Thoracic aorta (tissue), 2 donors: Measurements from ENCODE around the gene C1orf74. TPM values are rescaled to one million over a fixed set of nuclear protein-coding genes. Genes with fewer than 3 reads are reported as not detected.

Experiments
- ATAC-seq: fragments of 150-250 bp; one replicate; pipeline ENCODE4 v1.8.0; 2017; ENCODE audit warnings: low read depth; ENCODE audit not compliant: insufficient number of reproducible peaks, low FRiP score
- DNase-seq: peaks from one replicate; pipeline ENCODE4 v3.0.0-alpha.2; 2020; ENCODE audit warnings: low spot score
- H3K27ac ChIP-seq, 2 donors: fragments of 200-600 bp; sonication (generic); 1 replicate in 1 of 2; 2 replicates in 1 of 2; pipeline ENCODE4 v1.5.1; 2016; ENCODE audit warnings: mild to moderate bottlenecking in 2 of 2, moderate library complexity in 2 of 2
- H3K27me3 ChIP-seq: fragments of 200-600 bp; sonication (generic); replicated peaks from 2 replicates; pipeline ENCODE4 v1.6.0; 2016; ENCODE audit warnings: mild to moderate bottlenecking; ENCODE audit not compliant: insufficient read depth
- H3K36me3 ChIP-seq: fragments of 200-600 bp; sonication (generic); one replicate; pipeline ENCODE4 v1.5.1; 2016
- H3K4me1 ChIP-seq, 2 donors: fragments of 200-600 bp; sonication (generic); 1 replicate in 1 of 2; 2 replicates in 1 of 2; pipeline versions ENCODE4 v1.5.1 to v1.6.0; 2016; ENCODE audit warnings: low read depth in 2 of 2, mild to moderate bottlenecking in 1 of 2; ENCODE audit not compliant: control insufficient read depth in 1 of 2
- H3K4me3 ChIP-seq: fragments of 200-600 bp; sonication (generic); 2 replicates; pipeline ENCODE4 v1.5.1; 2016; ENCODE audit warnings: mild to moderate bottlenecking
- H3K9me3 ChIP-seq: fragments of 200-600 bp; sonication (generic); 2 replicates; pipeline ENCODE4 v1.5.1; 2016
- total RNA-seq, 2 donors: library from RNA; depleted of rRNA; stranded (reverse); fragments of >200 nt; gene quantifications; one replicate each; pipeline versions ENCODE4 v1.1.0 to v1.2.3, GENCODE V29; 2016
- TF ChIP-seq, protein P1 (sequence below): fragments of 200-600 bp; sonication (generic); IDR thresholded peaks from one replicate; pipeline ENCODE4 v1.5.1; 2019; ENCODE audit warnings: antibody characterized with exemption

C1orf74 gene
- total RNA-seq, 2 donors from 2014 or later: 1.5 to 1.6 TPM

DNA sequence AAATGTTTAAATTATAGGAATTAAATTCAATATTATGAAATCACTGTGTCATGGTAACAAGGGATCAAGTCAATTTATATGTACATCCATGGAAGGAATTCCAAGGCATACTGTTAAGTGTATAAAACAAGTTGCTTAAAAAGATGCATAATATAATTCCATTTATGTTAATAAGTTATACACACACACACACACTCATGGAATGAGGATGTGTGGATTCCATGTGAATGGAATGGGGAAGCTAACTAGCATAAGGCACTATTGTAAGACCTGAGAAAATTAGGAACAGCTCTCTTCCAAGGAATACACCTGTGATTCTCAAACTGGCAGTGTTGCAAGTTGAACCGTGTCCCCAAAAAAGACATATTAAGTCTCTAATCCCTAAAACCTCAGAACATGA is 46.1 kb downstream of the C1orf74 start:
- ATAC-seq (no peak), DNase-seq (no peak)
- no peaks in the 10 kb centered on the region for H3K4me1 ChIP-seq
- H3K27ac ChIP-seq: no peak overlapping the region
- TF ChIP-seq, protein P1, sequence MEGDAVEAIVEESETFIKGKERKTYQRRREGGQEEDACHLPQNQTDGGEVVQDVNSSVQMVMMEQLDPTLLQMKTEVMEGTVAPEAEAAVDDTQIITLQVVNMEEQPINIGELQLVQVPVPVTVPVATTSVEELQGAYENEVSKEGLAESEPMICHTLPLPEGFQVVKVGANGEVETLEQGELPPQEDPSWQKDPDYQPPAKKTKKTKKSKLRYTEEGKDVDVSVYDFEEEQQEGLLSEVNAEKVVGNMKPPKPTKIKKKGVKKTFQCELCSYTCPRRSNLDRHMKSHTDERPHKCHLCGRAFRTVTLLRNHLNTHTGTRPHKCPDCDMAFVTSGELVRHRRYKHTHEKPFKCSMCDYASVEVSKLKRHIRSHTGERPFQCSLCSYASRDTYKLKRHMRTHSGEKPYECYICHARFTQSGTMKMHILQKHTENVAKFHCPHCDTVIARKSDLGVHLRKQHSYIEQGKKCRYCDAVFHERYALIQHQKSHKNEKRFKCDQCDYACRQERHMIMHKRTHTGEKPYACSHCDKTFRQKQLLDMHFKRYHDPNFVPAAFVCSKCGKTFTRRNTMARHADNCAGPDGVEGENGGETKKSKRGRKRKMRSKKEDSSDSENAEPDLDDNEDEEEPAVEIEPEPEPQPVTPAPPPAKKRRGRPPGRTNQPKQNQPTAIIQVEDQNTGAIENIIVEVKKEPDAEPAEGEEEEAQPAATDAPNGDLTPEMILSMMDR: no peak
- no peak overlapping the region for H3K4me3 ChIP-seq
- H3K9me3 ChIP-seq: no peaks in the 10 kb centered on the region
- H3K36me3 ChIP-seq: no peaks in the 10 kb centered on the region
- no peaks in the 10 kb centered on the region for H3K27me3 ChIP-seq

DNA sequence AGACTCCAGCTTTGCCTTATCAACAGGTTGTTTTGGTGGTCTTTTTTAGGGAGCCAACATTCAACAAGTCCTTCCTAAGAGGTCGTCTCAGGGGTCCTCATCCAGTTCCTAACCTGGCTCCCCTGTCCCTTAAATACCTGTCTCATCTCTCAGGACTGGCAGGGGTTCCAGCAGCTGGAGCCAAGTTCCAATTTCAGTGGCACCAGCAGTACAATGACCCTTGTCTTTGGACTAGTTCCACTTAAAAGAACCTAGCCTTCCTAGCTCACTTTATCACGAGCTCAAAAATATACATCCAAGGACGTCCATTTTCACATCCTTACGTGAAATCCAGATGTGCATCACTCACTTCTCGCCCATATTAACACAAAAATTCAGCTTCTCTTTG is 47.2 kb downstream of the C1orf74 start:
- H3K27me3 ChIP-seq: no peaks in the 10 kb centered on the region
- no peaks in the 10 kb centered on the region for H3K9me3 ChIP-seq
- H3K4me3 ChIP-seq: no peak overlapping the region
- no peaks in the 10 kb centered on the region for H3K36me3 ChIP-seq
- H3K4me1 ChIP-seq: no peaks in the 10 kb centered on the region
- ATAC-seq: no peak
- no peak for DNase-seq
- H3K27ac ChIP-seq: no peak overlapping the region
- TF ChIP-seq, protein P1: no peak

DNA sequence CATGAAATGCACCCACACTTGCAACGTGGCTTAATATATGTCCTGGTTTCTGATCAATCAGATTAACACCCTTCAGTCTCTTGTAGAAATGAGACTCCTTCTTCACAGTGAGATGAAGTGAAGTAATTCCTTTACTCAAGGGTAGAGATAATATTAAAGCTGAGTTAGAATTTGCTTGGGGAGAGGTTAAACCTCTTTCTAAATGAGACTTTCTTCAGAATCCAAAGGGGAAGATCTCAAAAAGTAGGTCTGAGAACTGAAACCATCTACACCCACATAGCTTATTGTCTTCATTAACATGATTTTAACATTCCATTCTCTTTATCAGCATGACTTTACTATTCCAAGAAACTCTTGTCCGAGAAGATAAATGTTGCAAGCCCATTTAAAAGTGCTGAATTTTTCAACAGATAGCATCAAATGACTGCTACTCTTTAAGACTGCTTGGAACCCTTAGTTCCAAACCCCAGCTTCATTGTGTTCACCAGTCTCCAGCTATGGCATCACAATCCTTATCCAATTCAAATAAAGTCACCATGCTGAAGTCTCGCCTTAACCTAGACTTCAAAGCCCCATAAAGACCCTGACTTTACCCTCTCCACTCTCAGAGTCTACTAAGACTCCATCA is 47.8 kb downstream of the C1orf74 start:
- Histone ChIP-seq H3K9me3 (no peaks in the 10 kb centered on the region), H3K4me1 (no peaks in the 10 kb centered on the region), H3K27me3 (no peaks in the 10 kb centered on the region), H3K4me3 (no peak overlapping the region), H3K36me3 (no peaks in the 10 kb centered on the region), H3K27ac (no peak overlapping the region)
- TF ChIP-seq, protein P1: no peak
- DNase-seq: no peak
- ATAC-seq: no peak

DNA sequence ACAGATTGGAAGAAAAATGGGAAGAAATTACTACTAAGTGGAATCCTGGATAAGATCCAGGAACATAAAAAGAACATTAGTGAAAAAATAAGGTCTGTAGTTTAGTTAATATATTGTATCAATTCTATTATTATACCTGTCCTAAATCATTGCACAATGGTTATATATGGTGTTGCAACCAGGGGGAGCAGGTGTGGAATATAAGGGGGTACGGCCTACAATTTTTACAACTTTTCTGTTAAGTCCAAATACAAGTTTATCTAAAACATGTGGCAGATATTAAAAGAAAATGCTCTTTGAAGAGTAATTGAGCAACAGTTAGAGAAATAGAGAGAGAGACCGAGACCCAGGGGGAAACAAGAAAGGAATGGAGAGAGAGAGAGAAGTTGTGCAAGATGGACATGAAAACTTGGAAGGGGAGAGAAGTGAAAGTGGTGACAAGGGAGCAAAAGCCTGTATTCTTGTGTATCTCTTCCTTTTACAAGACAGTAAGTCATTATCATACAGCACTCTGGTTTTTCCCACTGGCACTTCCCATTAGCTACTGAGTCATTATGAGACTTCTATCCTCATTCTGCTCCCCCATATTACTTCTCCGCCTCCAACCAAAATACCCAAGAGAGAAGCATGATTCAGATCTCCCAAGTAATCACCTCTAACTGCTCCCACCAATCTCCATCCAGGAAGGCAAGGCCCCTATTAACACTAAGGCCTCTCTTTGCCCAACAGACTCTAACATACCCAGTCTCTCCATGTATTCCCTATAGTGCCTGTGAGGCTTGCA is 50.8 kb downstream of the C1orf74 start:
- no peaks in the 10 kb centered on the region for H3K9me3 ChIP-seq
- no peaks in the 10 kb centered on the region for H3K27me3 ChIP-seq
- no peak overlapping the region for H3K4me3 ChIP-seq
- DNase-seq (no peak), ATAC-seq (no peak)
- TF ChIP-seq, protein P1: no peak
- no peaks in the 10 kb centered on the region for H3K36me3 ChIP-seq
- H3K27ac ChIP-seq: no peak overlapping the region
- no peaks in the 10 kb centered on the region for H3K4me1 ChIP-seq

DNA sequence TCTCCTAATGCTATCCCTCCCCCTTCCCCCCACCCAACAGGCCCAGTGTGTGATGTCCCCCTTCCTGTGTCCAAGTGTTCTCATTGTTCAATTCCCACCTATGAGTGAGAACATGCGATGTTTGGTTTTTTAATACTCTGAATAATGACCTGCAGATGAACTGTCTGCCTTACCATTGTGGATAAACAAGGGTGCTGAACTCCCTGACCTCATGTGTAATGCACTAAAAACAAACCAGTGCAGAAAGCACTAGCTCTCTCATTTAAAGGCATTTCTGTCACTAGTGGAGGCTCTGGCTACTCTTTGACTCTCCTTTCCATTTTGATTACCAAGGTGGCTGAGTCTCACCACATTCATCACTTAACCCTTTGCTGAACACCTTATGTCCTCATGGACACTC is 51.6 kb downstream of the C1orf74 start:
- no peaks in the 10 kb centered on the region for H3K9me3 ChIP-seq
- no peak overlapping the region for H3K27ac ChIP-seq
- no peaks in the 10 kb centered on the region for H3K36me3 ChIP-seq
- no peak overlapping the region for H3K4me3 ChIP-seq
- TF ChIP-seq, protein P1: no peak
- ATAC-seq: no peak
- no peaks in the 10 kb centered on the region for H3K27me3 ChIP-seq
- no peaks in the 10 kb centered on the region for H3K4me1 ChIP-seq
- DNase-seq: no peak
